ENCODE measurements around the gene GBF1. TPM values are rescaled to one million over a fixed set of nuclear protein-coding genes. Genes with fewer than 3 reads are reported as not detected.

GBF1 gene
- total and polyA plus RNA-seq, 10 donors, result 5.8 to 42.1 (median 38.6) TPM

- H3K36me3 ChIP-seq, result peaks cover 0 to 57% (median 46%) of the 10 kb centered on the region in 6 donors
- no peak for DNase-seq
- H3K4me3 ChIP-seq, result no peak overlapping the region
- H3K27ac ChIP-seq, result no peak overlapping the region
- TF ChIP-seq POLR2A (IDR thresholded peaks at IDR 0.05) (no peak), POLR2AphosphoS5 (IDR thresholded peaks at IDR 0.05) (no peak), CTCF (IDR thresholded peaks at IDR 0.05 in 8 of 11, conservative IDR thresholded peaks at IDR 0.05 in 3 of 11) (no peak)
- peaks cover 17 to 53% (median 35%) of the 10 kb centered on the region in 6 donors for H3K4me1 ChIP-seq
- intact Hi-C loops (cut with DNase I; ENCODE audit: low total_unique reads), result no loop called here
- WGBS, 5 donors, result 73 to 84% (median 81%) methylated on average over 5 of the region's 5 CpGs
- peaks cover 0 to 8% (median 0%) of the 10 kb centered on the region in 7 donors for H3K27me3 ChIP-seq (replicated peaks in 1 of 7)
- H3K9me3 ChIP-seq, result no peaks in the 10 kb centered on the region
These were observed 157.2 kb downstream of the GBF1 start for GRCh38 chr10:102402512-102402896.

GRCh38 chr10:102403115-102403514 is 157.8 kb downstream of the GBF1 start:
- WGBS, 5 donors, result 81 to 94% (median 90%) methylated on average over 9 to 13 of the region's 13 CpGs
- Histone ChIP-seq H3K27me3 (replicated peaks in 1 of 7) (peaks cover 0 to 14% (median 4%) of the 10 kb centered on the region in 7 donors), H3K9me3 (no peaks in the 10 kb centered on the region), H3K27ac (peak overlapping the region in 1 of 8 donors; percentile 9), H3K4me3 (no peak overlapping the region), H3K4me1 (peaks cover 15 to 49% (median 29%) of the 10 kb centered on the region in 6 donors), H3K36me3 (peaks cover 0 to 51% (median 40%) of the 10 kb centered on the region in 6 donors)
- no peak for DNase-seq
- no peak for TF ChIP-seq POLR2AphosphoS5 (IDR thresholded peaks at IDR 0.05)
- no peak for TF ChIP-seq POLR2A (IDR thresholded peaks at IDR 0.05)
- no peak for TF ChIP-seq CTCF (IDR thresholded peaks at IDR 0.05 in 8 of 11, conservative IDR thresholded peaks at IDR 0.05 in 3 of 11)
- intact Hi-C loops (cut with DNase I; ENCODE audit: low total_unique reads), result no loop called here

GRCh38 chr10:102404361-102405107 is 159.2 kb downstream of the GBF1 start:
- H3K27ac ChIP-seq, result no peak overlapping the region
- WGBS, 5 donors, result 79 to 90% (median 87%) methylated on average over 17 of the region's 17 CpGs
- no peak for DNase-seq
- no peaks in the 10 kb centered on the region for H3K9me3 ChIP-seq
- intact Hi-C loops (cut with DNase I; ENCODE audit: low total_unique reads), result no loop called here
- no peak for TF ChIP-seq POLR2A (IDR thresholded peaks at IDR 0.05)
- peak in 2 of 3 donors; percentile 2 to 42 for TF ChIP-seq POLR2AphosphoS5 (IDR thresholded peaks at IDR 0.05)
- TF ChIP-seq CTCF (IDR thresholded peaks at IDR 0.05 in 8 of 11, conservative IDR thresholded peaks at IDR 0.05 in 3 of 11), result no peak
- peaks cover 3 to 29% (median 15%) of the 10 kb centered on the region in 7 donors for H3K27me3 ChIP-seq (replicated peaks in 1 of 7)
- H3K4me3 ChIP-seq, result no peak overlapping the region
- H3K4me1 ChIP-seq, result peaks cover 11 to 47% (median 25%) of the 10 kb centered on the region in 6 donors
- peaks cover 0 to 42% (median 34%) of the 10 kb centered on the region in 6 donors for H3K36me3 ChIP-seq

GRCh38 chr10:102405108-102405571 is 159.8 kb downstream of the GBF1 start:
- TF ChIP-seq POLR2A (IDR thresholded peaks at IDR 0.05) (no peak), POLR2AphosphoS5 (IDR thresholded peaks at IDR 0.05) (peak in 2 of 3 donors; percentile 35 to 75)
- H3K27ac ChIP-seq, result no peak overlapping the region
- no peaks in the 10 kb centered on the region for H3K9me3 ChIP-seq
- no peak overlapping the region for H3K4me3 ChIP-seq
- 79 to 88% (median 83%) methylated on average over 16 to 19 of the region's 19 CpGs for WGBS, 5 donors
- intact Hi-C loops (cut with DNase I; ENCODE audit: low total_unique reads), result no loop called here
- H3K27me3 ChIP-seq (replicated peaks in 1 of 7), result peaks cover 5 to 35% (median 22%) of the 10 kb centered on the region in 7 donors
- H3K36me3 ChIP-seq, result peaks cover 0 to 37% (median 30%) of the 10 kb centered on the region in 6 donors
- DNase-seq, result no peak
- peaks cover 7 to 47% (median 25%) of the 10 kb centered on the region in 6 donors for H3K4me1 ChIP-seq

Measured in spleen (tissue), 11 donors.